ENCODE results near the gene GOLGA8B.
"Not testable (repeated sequence)": the region's sequence is repeated elsewhere in the genome, so short reads cannot be mapped to it uniquely, and the experiment has no call there.

Gene GOLGA8B

DNA sequence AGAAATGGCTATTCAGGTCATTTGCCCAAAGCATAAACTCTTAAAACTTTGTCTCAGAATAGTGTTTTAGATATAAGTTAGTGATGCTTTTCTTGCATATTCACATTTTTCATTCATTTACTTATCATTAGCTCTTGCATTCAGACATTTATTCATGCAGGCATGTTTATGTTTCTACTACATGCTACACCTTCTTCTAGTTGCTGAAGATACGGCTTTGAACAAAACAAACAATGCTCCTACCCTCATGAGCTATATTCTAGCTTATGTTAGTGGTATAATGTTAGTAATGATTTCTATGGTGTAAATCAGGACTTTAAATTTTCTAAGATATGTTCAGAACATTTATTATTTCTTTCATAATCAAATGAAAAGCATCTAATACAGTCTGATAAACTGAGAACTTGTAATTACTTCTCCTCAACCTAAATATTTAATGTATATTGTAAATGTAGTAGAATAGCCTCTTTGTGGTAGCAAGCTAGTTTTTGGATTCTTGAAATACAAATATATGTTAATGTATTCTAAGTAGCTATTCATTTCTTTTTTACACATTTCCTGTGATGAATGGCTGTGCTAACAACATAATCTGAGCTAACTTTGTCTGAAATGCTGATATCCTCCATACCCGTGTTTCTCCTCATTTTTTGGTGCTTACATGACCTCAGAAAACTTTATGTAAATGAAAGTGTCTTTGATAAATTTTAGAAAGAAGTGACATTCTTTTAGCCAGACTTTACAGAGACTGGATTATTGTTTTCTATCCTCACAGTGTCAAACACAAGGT is 15.5 kb upstream of the GOLGA8B start:
- in situ Hi-C loops (cut with HindIII; ENCODE audit: low sequenced_read_pairs): no loop called here

DNA sequence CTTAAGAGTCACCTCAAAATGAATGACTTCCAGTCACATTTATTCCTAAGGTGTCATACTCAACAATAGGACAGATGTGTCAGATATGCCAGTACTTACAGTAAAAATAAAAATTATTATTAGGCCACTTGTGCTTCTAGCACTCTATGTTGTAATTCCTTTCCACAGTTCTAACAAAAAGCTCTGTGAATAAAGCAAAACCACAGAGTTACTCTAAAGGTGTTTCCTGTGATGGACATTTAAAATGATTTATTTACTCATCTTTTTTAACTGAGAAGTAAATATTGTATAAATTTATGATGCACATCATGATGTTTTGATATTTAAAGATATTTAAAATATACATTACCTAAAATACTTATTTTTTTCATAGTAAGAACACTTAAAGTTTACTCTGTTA is 13.9 kb upstream of the GOLGA8B start:
- in situ Hi-C loops (cut with HindIII; ENCODE audit: low sequenced_read_pairs): no loop called here

GRCh38 chr15:34594361-34594760 is 10.9 kb upstream of the GOLGA8B start:
- in situ Hi-C loops (cut with HindIII; ENCODE audit: low sequenced_read_pairs): no loop called here

GRCh38 chr15:34591306-34591705 is 7.9 kb upstream of the GOLGA8B start:
- in situ Hi-C loops (cut with HindIII; ENCODE audit: low sequenced_read_pairs): no loop called here

- in situ Hi-C loops (cut with HindIII; ENCODE audit: low sequenced_read_pairs): no loop called here
These were observed 4.7 kb upstream of the GOLGA8B start for GRCh38 chr15:34588046-34588674.

- in situ Hi-C loops (cut with HindIII; ENCODE audit: low sequenced_read_pairs): not testable (repeated sequence)
These were observed 2.5 kb upstream of the GOLGA8B start for GRCh38 chr15:34585966-34586365.

DNA sequence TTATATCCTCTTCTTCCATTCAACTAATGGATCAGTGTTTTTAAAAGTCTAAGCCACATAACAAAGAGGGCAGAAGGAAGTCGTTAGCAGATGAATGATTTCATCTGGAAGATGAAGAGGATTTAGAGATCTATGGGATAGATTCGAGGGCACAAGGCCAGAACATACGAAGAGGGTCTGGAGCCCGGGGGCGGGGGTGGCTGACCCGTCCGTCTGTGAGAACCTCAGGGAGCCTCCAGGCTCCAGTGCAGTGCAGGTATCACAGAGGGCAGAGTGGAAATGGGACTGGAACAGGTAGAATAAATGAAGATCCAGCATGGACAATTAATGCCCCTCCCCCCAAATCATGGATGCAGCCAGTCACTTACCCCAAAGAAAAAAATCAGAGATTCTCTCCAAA is 1.5 kb upstream of the GOLGA8B start:
- in situ Hi-C loops (cut with HindIII; ENCODE audit: low sequenced_read_pairs): no loop called here

- in situ Hi-C loops (cut with HindIII; ENCODE audit: low sequenced_read_pairs): no loop called here
These were observed 848 bp upstream of the GOLGA8B start for GRCh38 chr15:34584330-34584668.

- in situ Hi-C loops (cut with HindIII; ENCODE audit: low sequenced_read_pairs): no loop called here
These were observed 735 bp downstream of the GOLGA8B start for GRCh38 chr15:34582461-34583371.

GRCh38 chr15:34581687-34582460 is 1.6 kb downstream of the GOLGA8B start:
- in situ Hi-C loops (cut with HindIII; ENCODE audit: low sequenced_read_pairs): not testable (repeated sequence)

- in situ Hi-C loops (cut with HindIII; ENCODE audit: low sequenced_read_pairs): no loop called here
These were observed 2.4 kb downstream of the GOLGA8B start for GRCh38 chr15:34581043-34581365.

GRCh38 chr15:34580251-34581042 is 3.0 kb downstream of the GOLGA8B start:
- in situ Hi-C loops (cut with HindIII; ENCODE audit: low sequenced_read_pairs): not testable (repeated sequence)

- in situ Hi-C loops (cut with HindIII; ENCODE audit: low sequenced_read_pairs): no loop called here
These were observed 5.2 kb downstream of the GOLGA8B start for GRCh38 chr15:34578283-34578674.

GRCh38 chr15:34577658-34578282 is 5.7 kb downstream of the GOLGA8B start:
- in situ Hi-C loops (cut with HindIII; ENCODE audit: low sequenced_read_pairs): not testable (repeated sequence)

DNA sequence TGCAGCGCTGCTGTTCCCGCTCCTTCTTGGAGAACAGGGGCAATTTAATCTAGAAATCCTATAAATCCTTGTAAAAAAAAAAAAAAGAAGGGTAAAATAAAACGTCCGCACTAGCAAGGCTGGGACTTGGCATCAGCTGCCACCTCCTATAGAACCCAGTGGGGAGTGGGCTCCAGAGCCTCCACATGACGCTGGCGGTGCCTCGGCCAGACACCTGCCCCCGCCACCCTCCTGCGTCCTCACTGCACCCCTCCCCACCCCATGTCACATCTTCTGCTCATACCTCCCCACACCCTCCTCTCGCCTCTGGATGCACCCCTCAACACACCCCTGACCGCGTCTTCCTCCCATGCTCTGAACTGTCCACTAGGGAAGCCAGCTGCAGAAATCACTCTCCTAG is 8.4 kb downstream of the GOLGA8B start:
- in situ Hi-C loops (cut with HindIII; ENCODE audit: low sequenced_read_pairs): not testable (repeated sequence)

DNA sequence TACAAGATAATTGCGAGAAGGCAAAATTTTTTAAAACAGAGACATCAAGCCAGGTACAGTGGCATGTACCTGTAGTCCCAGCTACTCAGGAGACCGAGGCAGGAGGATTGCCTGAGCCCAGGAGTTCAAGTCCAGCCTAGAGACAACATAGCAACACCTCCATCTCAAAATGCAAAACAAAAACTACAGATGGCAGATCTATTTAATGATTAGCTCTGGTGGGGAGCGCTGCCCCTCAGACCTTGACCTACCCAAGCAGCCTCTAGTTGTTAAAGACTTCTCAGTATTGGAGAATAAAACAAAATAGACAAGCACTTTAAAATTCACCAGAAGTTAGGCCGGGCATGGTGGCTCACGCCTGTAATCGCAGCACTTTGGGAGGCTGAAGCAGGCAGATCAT is 10.5 kb downstream of the GOLGA8B start:
- in situ Hi-C loops (cut with HindIII; ENCODE audit: low sequenced_read_pairs): not testable (repeated sequence)

DNA sequence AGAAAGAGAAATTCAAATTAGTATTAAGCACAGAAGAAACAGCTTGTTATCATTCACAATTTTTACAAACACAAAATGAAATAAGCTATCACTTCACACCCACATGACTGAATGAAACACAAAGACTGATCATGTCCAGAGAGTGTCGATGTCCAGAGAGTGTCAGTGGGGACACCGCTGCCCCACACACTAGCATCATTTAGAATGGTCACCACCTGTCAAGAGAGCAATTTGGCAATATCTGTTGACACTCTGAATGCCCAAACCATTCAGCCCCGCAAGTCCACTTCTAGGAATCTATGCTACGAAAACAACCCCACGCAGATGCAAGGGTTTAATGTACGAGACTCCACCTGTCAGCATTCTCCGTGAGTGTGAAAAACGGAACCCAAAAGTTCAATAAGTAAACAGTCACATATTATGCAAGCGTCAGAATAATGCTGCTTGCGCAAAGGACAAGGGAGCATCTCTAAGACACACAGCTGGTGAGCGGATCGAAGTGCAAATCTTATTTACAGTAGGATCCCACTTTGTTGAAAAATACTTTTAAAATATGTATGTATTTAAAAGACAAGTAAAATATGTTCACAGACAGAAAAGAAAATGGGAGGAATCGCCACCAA is 11.3 kb downstream of the GOLGA8B start:
- in situ Hi-C loops (cut with HindIII; ENCODE audit: low sequenced_read_pairs): not testable (repeated sequence)

DNA sequence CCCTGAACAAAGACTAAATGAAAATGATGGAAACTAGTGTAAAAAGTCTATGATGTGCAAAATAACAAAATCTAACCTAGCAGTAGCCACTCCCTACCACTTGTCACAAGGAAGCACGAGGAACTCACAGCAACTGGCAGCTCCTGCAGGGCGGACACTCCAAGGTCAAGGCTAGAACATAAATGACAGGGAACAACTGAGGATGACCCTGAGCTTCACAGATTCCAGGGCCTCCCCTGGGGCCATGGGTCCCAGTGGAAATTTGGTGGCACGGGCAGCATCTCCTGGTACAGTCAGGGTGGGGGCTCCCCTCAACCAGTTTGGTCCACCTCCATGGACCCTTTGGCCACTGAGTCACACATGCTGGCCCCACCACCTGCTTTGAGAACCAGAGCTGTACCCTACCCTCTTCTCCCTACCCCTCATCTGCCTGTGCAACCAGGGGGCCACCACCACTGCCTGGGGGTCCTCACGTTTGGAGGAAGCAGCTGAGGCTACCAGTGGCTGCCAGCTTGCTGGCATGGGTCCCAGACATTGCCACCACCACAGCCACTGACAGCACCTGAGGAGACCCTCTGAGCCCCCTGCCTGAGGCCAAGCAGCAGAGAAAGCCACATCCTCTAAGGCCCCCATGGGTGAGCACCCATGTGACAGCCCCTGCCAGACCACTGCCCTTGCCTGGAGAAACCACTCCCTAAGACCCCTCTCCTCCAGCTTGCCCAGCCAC is 13.6 kb downstream of the GOLGA8B start:
- in situ Hi-C loops (cut with HindIII; ENCODE audit: low sequenced_read_pairs): not testable (repeated sequence)

GRCh38 chr15:34567174-34567573 is 16.3 kb downstream of the GOLGA8B start:
- in situ Hi-C loops (cut with HindIII; ENCODE audit: low sequenced_read_pairs): not testable (repeated sequence)
